Ammon's horn (tissue), 1 donor: ENCODE measurements around the gene SLC22A13.
"Not testable (repeated sequence)": the region's sequence is repeated elsewhere in the genome, so short reads cannot be mapped to it uniquely, and the experiment has no call there.

Experiments used
- DNase-seq: peaks from one replicate; pipeline ENCODE4 v3.0.0-alpha.2; 2016; ENCODE audit warnings: low spot score

SLC22A13 gene

GRCh38 chr3:38264779-38265178 lies 833 bp upstream of the SLC22A13 start:
- no peak for DNase-seq

GRCh38 chr3:38266810-38267209 lies 1.2 kb downstream of the SLC22A13 start:
- DNase-seq = no peak

GRCh38 chr3:38267662-38268061 lies 2.0 kb downstream of the SLC22A13 start:
- no peak for DNase-seq

GRCh38 chr3:38268087-38268486 lies 2.5 kb downstream of the SLC22A13 start:
- no peak for DNase-seq

- DNase-seq = no peak
Observed at GRCh38 chr3:38268522-38268921, 2.9 kb downstream of the SLC22A13 start.

GRCh38 chr3:38270606-38271005 lies 5.0 kb downstream of the SLC22A13 start:
- DNase-seq = no peak

- DNase-seq = no peak
Observed at GRCh38 chr3:38271553-38271952, 5.9 kb downstream of the SLC22A13 start.

GRCh38 chr3:38274864-38275649 lies 9.4 kb downstream of the SLC22A13 start:
- no peak for DNase-seq

DNA sequence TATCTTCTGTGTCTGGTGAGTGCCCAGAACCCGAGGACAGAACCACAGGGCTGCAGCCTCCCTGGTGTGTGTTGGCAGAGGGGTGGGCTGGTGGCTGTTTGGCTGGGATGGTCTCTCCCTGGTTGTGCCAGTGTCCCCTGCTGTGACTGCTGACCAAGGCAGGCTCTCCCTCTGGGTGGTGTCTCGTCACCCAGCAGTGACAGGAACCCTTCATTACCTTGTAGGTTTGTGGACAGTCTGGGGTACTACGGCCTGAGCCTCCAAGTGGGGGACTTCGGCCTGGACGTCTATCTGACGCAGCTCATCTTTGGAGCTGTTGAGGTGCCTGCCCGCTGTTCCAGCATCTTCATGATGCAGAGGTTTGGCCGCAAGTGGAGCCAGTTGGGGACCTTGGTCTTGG lies 10.0 kb downstream of the SLC22A13 start:
- DNase-seq = no peak

DNA sequence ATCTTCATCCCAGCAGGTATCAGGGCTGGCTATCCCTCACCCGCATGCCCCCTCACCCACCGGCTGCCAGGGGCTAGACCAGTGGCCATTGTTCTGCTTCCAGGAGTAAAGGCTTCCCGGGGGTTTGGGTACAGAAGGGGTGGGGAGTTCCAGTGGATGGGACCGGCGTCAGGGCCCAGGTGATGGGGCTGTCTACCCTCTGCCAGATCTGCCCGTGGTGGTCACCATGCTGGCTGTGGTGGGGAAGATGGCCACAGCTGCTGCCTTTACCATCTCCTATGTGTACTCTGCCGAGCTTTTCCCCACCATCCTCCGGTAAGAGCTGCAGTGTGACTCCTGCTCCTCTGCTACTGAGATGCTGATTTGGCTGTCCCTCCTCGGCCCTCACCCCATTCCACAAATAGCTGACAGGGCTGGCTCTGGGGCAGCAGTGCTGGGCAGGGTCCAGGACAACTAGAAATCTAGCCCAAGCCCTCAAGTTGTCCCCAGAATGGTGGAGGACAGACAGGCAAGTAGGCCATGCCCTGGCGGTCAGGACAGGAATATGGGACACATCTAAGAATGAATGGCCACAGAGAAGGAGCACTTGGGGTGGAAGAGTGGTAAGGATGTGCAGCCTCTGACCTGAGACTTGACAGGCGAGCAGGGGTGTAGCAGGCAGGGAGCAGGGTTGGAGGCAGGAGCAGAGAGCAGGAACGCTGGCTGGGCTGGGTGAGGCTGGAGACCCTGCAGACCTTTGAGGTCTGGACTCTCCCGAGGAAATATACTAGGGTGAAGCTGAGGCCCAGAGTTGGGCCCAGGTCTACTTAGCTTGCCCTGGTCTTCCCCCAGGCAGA lies 10.7 kb downstream of the SLC22A13 start:
- no peak for DNase-seq

- DNase-seq = no peak
Observed at GRCh38 chr3:38276917-38277630, 11.5 kb downstream of the SLC22A13 start.

GRCh38 chr3:38278841-38279240 lies 13.2 kb downstream of the SLC22A13 start:
- DNase-seq = no peak

- DNase-seq = no peak
Observed at GRCh38 chr3:38281895-38282686, 16.5 kb downstream of the SLC22A13 start, which contains the start of gene SLC22A14. Gene SLC22A14 (plus strand): TSS chr3:38282294. CDS start chr3:38306027, 23,733 bp downstream.

DNA sequence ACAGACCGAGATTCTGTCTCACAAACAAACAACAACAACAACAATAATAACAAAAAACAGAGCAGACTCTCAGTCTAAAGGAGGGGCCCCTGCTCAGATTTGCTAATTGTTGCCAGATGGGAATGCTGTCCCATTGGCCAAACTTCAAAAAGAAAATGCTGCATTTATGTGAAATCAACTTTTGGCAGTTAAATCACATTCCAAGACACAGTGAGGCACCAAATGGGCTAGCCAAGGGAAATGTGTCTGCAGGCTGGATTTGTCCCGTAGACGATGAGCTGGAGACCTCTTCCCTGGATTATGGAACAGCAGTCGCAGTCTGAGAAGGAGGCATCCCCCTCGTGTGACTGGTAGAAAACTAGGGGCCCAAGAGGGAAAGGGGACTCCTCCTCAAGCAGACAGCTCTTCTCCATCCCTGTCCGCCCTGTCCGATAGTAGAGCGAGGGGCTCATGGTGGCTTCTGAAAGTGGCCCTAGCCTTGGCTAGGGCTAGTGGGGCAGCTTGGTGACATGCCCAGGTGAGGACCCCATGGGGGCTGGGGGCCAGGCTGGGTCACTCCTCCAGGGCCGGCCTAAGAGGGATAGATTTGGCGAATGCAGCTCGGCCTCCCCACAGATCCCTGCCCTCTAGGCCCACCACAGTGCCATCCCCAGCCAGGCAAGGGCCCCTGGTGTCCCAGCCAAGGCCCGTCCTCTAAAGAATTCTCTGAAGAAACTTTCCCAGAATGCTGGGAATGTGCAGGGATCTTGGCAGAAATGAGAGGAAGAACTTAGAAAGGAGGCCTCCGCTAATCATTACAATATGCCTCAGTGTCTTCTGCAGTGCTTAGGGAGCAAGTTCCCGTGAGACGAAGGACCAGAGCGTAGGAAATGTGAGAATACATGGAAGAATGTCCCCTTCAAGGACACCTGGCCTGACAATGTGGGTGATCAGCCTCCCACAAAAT lies 18.5 kb downstream of the SLC22A13 start:
- DNase-seq = no peak

GRCh38 chr3:38284756-38285150 lies 19.1 kb downstream of the SLC22A13 start:
- no peak for DNase-seq

GRCh38 chr3:38289286-38290217 lies 23.9 kb downstream of the SLC22A13 start:
- not testable (repeated sequence) for DNase-seq

- DNase-seq = not testable (repeated sequence)
Observed at GRCh38 chr3:38297053-38297452, 31.4 kb downstream of the SLC22A13 start.

GRCh38 chr3:38297537-38297936 lies 31.9 kb downstream of the SLC22A13 start:
- no peak for DNase-seq
